ENCODE measurements around the gene JPT2. TPM values are rescaled to one million over a fixed set of nuclear protein-coding genes. Genes with fewer than 3 reads are reported as not detected.
"Not testable (repeated sequence)": the region's sequence is repeated elsewhere in the genome, so short reads cannot be mapped to it uniquely, and the experiment has no call there.

JPT2 gene
- polyA plus RNA-seq, 5 donors = 64.2 to 77.3 (median 73.7) TPM

- DNase-seq = no peak
These were observed 53.0 kb downstream of the JPT2 start for GRCh38 chr16:1731073-1731472.

- no peak for DNase-seq
These were observed 53.5 kb downstream of the JPT2 start for GRCh38 chr16:1731603-1732002.

GRCh38 chr16:1732071-1732470 lies 54.0 kb downstream of the JPT2 start:
- DNase-seq = no peak

- not testable (repeated sequence) for DNase-seq
These were observed 54.5 kb downstream of the JPT2 start for GRCh38 chr16:1732551-1732987.

- no peak for DNase-seq
These were observed 56.0 kb downstream of the JPT2 start for GRCh38 chr16:1734123-1734522.

GRCh38 chr16:1734816-1735215 lies 56.7 kb downstream of the JPT2 start:
- no peak for DNase-seq

GRCh38 chr16:1740234-1740633 lies 62.2 kb downstream of the JPT2 start:
- DNase-seq = no peak

GRCh38 chr16:1740781-1741490 lies 62.9 kb downstream of the JPT2 start:
- no peak for DNase-seq

- no peak for DNase-seq
These were observed 63.6 kb downstream of the JPT2 start for GRCh38 chr16:1741553-1742165.

GRCh38 chr16:1743376-1744337 lies 65.6 kb downstream of the JPT2 start:
- no peak for DNase-seq

- no peak for DNase-seq
These were observed 66.3 kb downstream of the JPT2 start for GRCh38 chr16:1744338-1744840.

GRCh38 chr16:1745181-1745899 lies 67.3 kb downstream of the JPT2 start:
- no peak for DNase-seq

- DNase-seq = no peak
These were observed 68.0 kb downstream of the JPT2 start for GRCh38 chr16:1745900-1746692.

GRCh38 chr16:1746693-1747195 lies 68.7 kb downstream of the JPT2 start:
- DNase-seq = no peak

- DNase-seq = no peak
These were observed 69.9 kb downstream of the JPT2 start for GRCh38 chr16:1747934-1748333.

- DNase-seq = no peak
These were observed 71.4 kb downstream of the JPT2 start for GRCh38 chr16:1749152-1750117.
